ENCODE results near the gene B3GNT7.

The B3GNT7 gene

DNA sequence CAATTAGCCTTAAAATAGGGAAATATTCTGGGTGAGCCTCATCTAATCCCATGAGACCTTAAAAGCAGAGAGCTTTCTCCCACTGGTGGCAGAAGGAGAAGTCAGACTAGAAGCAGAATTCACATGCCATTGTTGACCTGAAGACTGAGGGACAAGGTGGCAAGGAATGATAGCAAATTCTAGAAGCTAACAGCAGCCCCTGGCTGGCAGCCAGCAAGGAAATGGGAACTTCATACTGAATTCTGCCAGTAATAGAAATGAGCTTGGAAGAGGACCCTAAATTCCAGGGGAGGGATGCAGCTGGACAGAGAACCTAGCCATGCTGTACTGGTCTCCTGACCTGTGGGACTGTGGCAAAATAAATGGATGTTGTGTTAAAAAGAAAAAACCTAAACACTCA lies 19.5 kb downstream of the B3GNT7 start:
- H2AK5ac ChIP-seq (ENCODE audit: low read depth, low read length), result no peak overlapping the region
- no peak overlapping the region for H2BK120ac ChIP-seq (ENCODE audit: low read depth, low read length)
- H3K14ac ChIP-seq (ENCODE audit: low read length), result no peak overlapping the region
- peaks cover 3 to 14% of the 10 kb centered on the region in 2 donors for H3K9me3 ChIP-seq (replicated peaks in 1 of 2; ENCODE audit: control insufficient read depth in 2 of 2, insufficient read depth in 1 of 2, low read depth in 1 of 2, low read length in 2 of 2)
- H3K36me3 ChIP-seq (replicated peaks in 1 of 2; ENCODE audit: control insufficient read depth in 2 of 2, insufficient read depth in 2 of 2, low read length in 2 of 2), result no peaks in the 10 kb centered on the region
- H3K18ac ChIP-seq (ENCODE audit: low read length), result no peak overlapping the region
- H4K91ac ChIP-seq (ENCODE audit: low read depth, low read length, poor library complexity), result no peak overlapping the region
- no peak overlapping the region for H2BK15ac ChIP-seq (ENCODE audit: low read length)
- H3K4me2 ChIP-seq (ENCODE audit: insufficient read depth, low read length, poor library complexity, severe bottlenecking), result no peak overlapping the region
- H3K4me1 ChIP-seq (ENCODE audit: control insufficient read depth in 2 of 2, insufficient read depth in 1 of 2, low read depth in 1 of 2, low read length in 2 of 2), result peaks cover 2 to 5% of the 10 kb centered on the region in 2 donors
- H3K23ac ChIP-seq (ENCODE audit: low read depth, low read length, poor library complexity), result no peak overlapping the region
- no peak overlapping the region for H3K9ac ChIP-seq (ENCODE audit: low read depth, low read length, poor library complexity)
- no peaks in the 10 kb centered on the region for H3K79me1 ChIP-seq (ENCODE audit: low read depth, low read length)
- no peak overlapping the region for H3K4me3 ChIP-seq (ENCODE audit: low read length in 2 of 2)
- no peak for DNase-seq (ENCODE audit: low spot score)
- H2AFZ ChIP-seq (ENCODE audit: low read length), result no peak overlapping the region
- peaks cover 0 to 7% (median 0%) of the 10 kb centered on the region in 3 experiments for H3K27me3 ChIP-seq (ENCODE audit: control insufficient read depth in 3 of 3, insufficient read depth in 3 of 3, low read depth in 1 of 3, low read length in 3 of 3)
- no peak overlapping the region for H2BK5ac ChIP-seq (ENCODE audit: low read length)
- no peak overlapping the region for H4K8ac ChIP-seq (ENCODE audit: low read depth, low read length)
- H3K4ac ChIP-seq (ENCODE audit: low read length), result no peak overlapping the region
- no peak overlapping the region for H2BK12ac ChIP-seq (ENCODE audit: low read length)
- H3K27ac ChIP-seq (replicated peaks; ENCODE audit: low read length), result no peak overlapping the region

DNA sequence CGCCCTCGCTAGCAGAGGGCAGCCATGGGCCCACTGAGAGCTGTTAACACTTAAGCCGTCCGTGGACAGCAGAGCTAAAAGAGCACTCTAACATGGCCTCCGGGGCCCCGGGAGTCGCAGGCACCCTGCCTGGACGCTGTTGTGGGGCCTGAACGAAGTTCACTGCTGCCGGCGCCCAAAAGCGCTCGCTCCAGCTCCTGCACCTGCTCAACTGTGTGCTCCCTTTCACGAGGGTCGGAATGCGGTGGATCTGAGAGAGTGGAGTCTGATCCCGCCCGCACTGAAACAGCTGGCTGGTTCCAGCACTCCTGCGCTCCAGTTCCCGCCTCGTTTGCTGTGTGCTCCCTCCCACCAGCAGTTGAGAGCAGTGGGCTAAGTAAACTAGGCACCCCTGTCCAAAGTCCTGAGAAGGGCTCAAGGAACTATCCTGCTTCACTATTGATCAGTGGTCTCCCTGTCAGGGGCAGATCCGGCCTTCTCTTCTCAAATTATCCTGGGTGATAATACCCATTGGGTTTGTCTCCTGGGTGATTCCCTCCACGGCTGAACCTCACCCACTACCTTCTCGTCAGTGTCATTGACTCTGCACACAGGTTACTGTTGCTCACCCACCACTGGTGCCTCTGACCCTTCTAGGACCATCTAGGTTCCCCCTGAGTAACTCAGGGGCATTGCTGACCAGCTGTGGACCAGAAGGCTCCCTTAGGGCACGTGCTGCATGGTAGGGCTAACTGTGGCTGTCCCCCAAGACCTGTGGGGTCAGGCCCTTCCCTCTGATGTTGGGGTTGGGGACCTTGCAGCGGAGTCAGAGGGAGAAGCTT lies 23.5 kb downstream of the B3GNT7 start:
- Histone ChIP-seq H3K79me1 (ENCODE audit: low read depth, low read length) (no peaks in the 10 kb centered on the region), H3K9ac (ENCODE audit: low read depth, low read length, poor library complexity) (peak overlapping the region; percentile 45), H3K9me3 (replicated peaks in 1 of 2; ENCODE audit: control insufficient read depth in 2 of 2, insufficient read depth in 1 of 2, low read depth in 1 of 2, low read length in 2 of 2) (no peaks in the 10 kb centered on the region), H3K27ac (replicated peaks; ENCODE audit: low read length) (no peak overlapping the region), H2BK12ac (ENCODE audit: low read length) (no peak overlapping the region), H2AK5ac (ENCODE audit: low read depth, low read length) (no peak overlapping the region), H3K18ac (ENCODE audit: low read length) (peak overlapping the region; percentile 32), H3K27me3 (ENCODE audit: control insufficient read depth in 3 of 3, insufficient read depth in 3 of 3, low read depth in 1 of 3, low read length in 3 of 3) (no peaks in the 10 kb centered on the region), H4K8ac (ENCODE audit: low read depth, low read length) (no peak overlapping the region), H2BK15ac (ENCODE audit: low read length) (no peak overlapping the region), H3K36me3 (replicated peaks in 1 of 2; ENCODE audit: control insufficient read depth in 2 of 2, insufficient read depth in 2 of 2, low read length in 2 of 2) (no peaks in the 10 kb centered on the region), H3K4me3 (ENCODE audit: low read length in 2 of 2) (no peak overlapping the region), H3K4me1 (ENCODE audit: control insufficient read depth in 2 of 2, insufficient read depth in 1 of 2, low read depth in 1 of 2, low read length in 2 of 2) (peaks cover 0 to 2% of the 10 kb centered on the region in 2 donors), H2BK120ac (ENCODE audit: low read depth, low read length) (no peak overlapping the region), H2BK5ac (ENCODE audit: low read length) (no peak overlapping the region), H3K4ac (ENCODE audit: low read length) (no peak overlapping the region), H2AFZ (ENCODE audit: low read length) (peak overlapping the region; percentile 68), H4K91ac (ENCODE audit: low read depth, low read length, poor library complexity) (no peak overlapping the region), H3K14ac (ENCODE audit: low read length) (no peak overlapping the region), H3K23ac (ENCODE audit: low read depth, low read length, poor library complexity) (no peak overlapping the region), H3K4me2 (ENCODE audit: insufficient read depth, low read length, poor library complexity, severe bottlenecking) (no peak overlapping the region)
- WGBS, 2 donors (ENCODE audit: extremely low coverage in 2 of 2, insufficient read length in 2 of 2, insufficient replicate concordance in 1 of 2), result no CpG with 5 or more reads among the region's 26 CpGs
- no peak for DNase-seq (ENCODE audit: low spot score)

DNA sequence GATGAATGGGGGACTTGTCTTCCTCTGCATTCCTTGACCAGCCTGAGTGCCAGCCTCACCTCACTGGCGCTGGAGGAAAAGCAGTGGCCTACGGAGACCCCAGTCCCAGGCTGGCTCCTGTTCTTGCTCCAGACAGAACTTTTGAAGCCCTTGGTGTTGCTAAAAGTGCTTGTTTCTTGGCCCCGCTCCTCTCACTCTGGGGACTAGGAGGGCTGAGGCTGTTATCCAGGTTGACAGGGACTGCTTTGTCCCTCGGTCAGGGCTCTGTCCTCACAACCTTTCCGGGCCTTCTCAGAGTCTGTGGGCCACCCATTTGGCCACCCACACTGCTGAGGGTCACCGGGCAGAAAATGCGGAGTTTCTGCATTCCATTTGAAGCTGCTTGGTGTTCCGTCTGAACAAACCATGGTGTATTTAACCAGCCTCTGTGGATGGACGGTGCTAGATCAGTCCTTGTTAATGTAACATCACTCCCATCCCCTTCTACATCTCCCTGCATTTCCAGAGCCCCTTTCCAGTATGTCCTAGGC lies 25.6 kb downstream of the B3GNT7 start:
- no peaks in the 10 kb centered on the region for H3K9me3 ChIP-seq (replicated peaks in 1 of 2; ENCODE audit: control insufficient read depth in 2 of 2, insufficient read depth in 1 of 2, low read depth in 1 of 2, low read length in 2 of 2)
- no peak overlapping the region for H2AK5ac ChIP-seq (ENCODE audit: low read depth, low read length)
- peak overlapping the region; percentile 40 for H3K18ac ChIP-seq (ENCODE audit: low read length)
- H4K91ac ChIP-seq (ENCODE audit: low read depth, low read length, poor library complexity), result no peak overlapping the region
- no peak overlapping the region for H2BK15ac ChIP-seq (ENCODE audit: low read length)
- no peaks in the 10 kb centered on the region for H3K36me3 ChIP-seq (replicated peaks in 1 of 2; ENCODE audit: control insufficient read depth in 2 of 2, insufficient read depth in 2 of 2, low read length in 2 of 2)
- no peak overlapping the region for H3K4me3 ChIP-seq (ENCODE audit: low read length in 2 of 2)
- H2BK5ac ChIP-seq (ENCODE audit: low read length), result no peak overlapping the region
- no CpG with 5 or more reads among the region's 9 CpGs for WGBS, 2 donors (ENCODE audit: extremely low coverage in 2 of 2, insufficient read length in 2 of 2, insufficient replicate concordance in 1 of 2)
- H3K27me3 ChIP-seq (ENCODE audit: control insufficient read depth in 3 of 3, insufficient read depth in 3 of 3, low read depth in 1 of 3, low read length in 3 of 3), result no peaks in the 10 kb centered on the region
- peaks cover 0 to 3% of the 10 kb centered on the region in 2 donors for H3K4me1 ChIP-seq (ENCODE audit: control insufficient read depth in 2 of 2, insufficient read depth in 1 of 2, low read depth in 1 of 2, low read length in 2 of 2)
- no peak overlapping the region for H2BK12ac ChIP-seq (ENCODE audit: low read length)
- H3K9ac ChIP-seq (ENCODE audit: low read depth, low read length, poor library complexity), result no peak overlapping the region
- H2AFZ ChIP-seq (ENCODE audit: low read length), result peak overlapping the region; percentile 36
- no peaks in the 10 kb centered on the region for H3K79me1 ChIP-seq (ENCODE audit: low read depth, low read length)
- no peak overlapping the region for H4K8ac ChIP-seq (ENCODE audit: low read depth, low read length)
- H3K27ac ChIP-seq (replicated peaks; ENCODE audit: low read length), result no peak overlapping the region
- no peak overlapping the region for H3K4ac ChIP-seq (ENCODE audit: low read length)
- H3K14ac ChIP-seq (ENCODE audit: low read length), result no peak overlapping the region
- no peak overlapping the region for H2BK120ac ChIP-seq (ENCODE audit: low read depth, low read length)
- no peak overlapping the region for H3K4me2 ChIP-seq (ENCODE audit: insufficient read depth, low read length, poor library complexity, severe bottlenecking)
- DNase-seq (ENCODE audit: low spot score), result no peak
- H3K23ac ChIP-seq (ENCODE audit: low read depth, low read length, poor library complexity), result no peak overlapping the region

DNA sequence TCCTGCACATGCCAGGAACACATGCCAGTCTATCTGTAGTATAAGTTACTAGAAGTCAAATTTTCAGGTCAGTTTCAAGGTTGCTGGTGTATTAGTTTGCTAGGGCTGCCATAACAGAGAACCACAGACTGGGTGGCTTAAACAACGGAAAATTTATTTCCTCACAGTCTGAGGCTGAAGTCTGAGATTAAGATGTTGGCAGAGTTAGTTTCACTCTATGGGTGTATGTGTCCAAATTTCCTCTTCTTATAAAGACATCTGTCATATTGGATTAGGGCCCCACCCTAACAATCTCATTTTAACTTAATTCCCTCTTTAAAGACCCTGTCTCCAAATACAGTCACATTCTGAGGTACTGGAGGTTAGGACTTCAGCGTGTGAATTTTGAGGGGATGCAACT lies 26.5 kb downstream of the B3GNT7 start:
- H3K27ac ChIP-seq (replicated peaks; ENCODE audit: low read length), result no peak overlapping the region
- no peak overlapping the region for H3K14ac ChIP-seq (ENCODE audit: low read length)
- H4K91ac ChIP-seq (ENCODE audit: low read depth, low read length, poor library complexity), result no peak overlapping the region
- WGBS, 2 donors (ENCODE audit: extremely low coverage in 2 of 2, insufficient read length in 2 of 2, insufficient replicate concordance in 1 of 2), result no CpG with 5 or more reads among the region's 2 CpGs
- H3K4me1 ChIP-seq (ENCODE audit: control insufficient read depth in 2 of 2, insufficient read depth in 1 of 2, low read depth in 1 of 2, low read length in 2 of 2), result peaks cover 0 to 3% of the 10 kb centered on the region in 2 donors
- no peak overlapping the region for H3K4me2 ChIP-seq (ENCODE audit: insufficient read depth, low read length, poor library complexity, severe bottlenecking)
- H3K23ac ChIP-seq (ENCODE audit: low read depth, low read length, poor library complexity), result no peak overlapping the region
- no peak overlapping the region for H3K18ac ChIP-seq (ENCODE audit: low read length)
- no peaks in the 10 kb centered on the region for H3K36me3 ChIP-seq (replicated peaks in 1 of 2; ENCODE audit: control insufficient read depth in 2 of 2, insufficient read depth in 2 of 2, low read length in 2 of 2)
- no peak overlapping the region for H2AFZ ChIP-seq (ENCODE audit: low read length)
- H3K79me1 ChIP-seq (ENCODE audit: low read depth, low read length), result no peaks in the 10 kb centered on the region
- no peak overlapping the region for H2BK5ac ChIP-seq (ENCODE audit: low read length)
- no peak overlapping the region for H4K8ac ChIP-seq (ENCODE audit: low read depth, low read length)
- no peaks in the 10 kb centered on the region for H3K27me3 ChIP-seq (ENCODE audit: control insufficient read depth in 3 of 3, insufficient read depth in 3 of 3, low read depth in 1 of 3, low read length in 3 of 3)
- H3K4me3 ChIP-seq (ENCODE audit: low read length in 2 of 2), result no peak overlapping the region
- H3K4ac ChIP-seq (ENCODE audit: low read length), result no peak overlapping the region
- no peaks in the 10 kb centered on the region for H3K9me3 ChIP-seq (replicated peaks in 1 of 2; ENCODE audit: control insufficient read depth in 2 of 2, insufficient read depth in 1 of 2, low read depth in 1 of 2, low read length in 2 of 2)
- H2BK120ac ChIP-seq (ENCODE audit: low read depth, low read length), result no peak overlapping the region
- no peak overlapping the region for H2AK5ac ChIP-seq (ENCODE audit: low read depth, low read length)
- no peak overlapping the region for H2BK12ac ChIP-seq (ENCODE audit: low read length)
- H2BK15ac ChIP-seq (ENCODE audit: low read length), result no peak overlapping the region
- H3K9ac ChIP-seq (ENCODE audit: low read depth, low read length, poor library complexity), result no peak overlapping the region
- DNase-seq (ENCODE audit: low spot score), result no peak
